CD4-positive, alpha-beta T cell (primary cell): ENCODE measurements around the gene RRP12. TPM values are rescaled to one million over a fixed set of nuclear protein-coding genes. Genes with fewer than 3 reads are reported as not detected.
A peak's percentile ranks its signal among the peaks of the same experiment; 100 is the strongest.

Source experiments
- ATAC-seq: fragments of 200-7000 bp; cut with Tn5 transposase; one replicate; pipeline ENCODE4 v1.10.0; 2022; ENCODE audit warnings: mild to moderate bottlenecking; ENCODE audit not compliant: poor library complexity
- CTCF ChIA-PET: fragments of 350-600 bp; sonication (Branson Sonifier 250); formaldehyde crosslinking; loops from one replicate; lab custom pipeline; 2021; ENCODE audit warnings: antibody characterized with exemption, inconsistent platforms; lab: Charles Lee
- POLR2A ChIA-PET: fragments of 350-600 bp; sonication (Branson Sonifier 250); formaldehyde crosslinking; loops from one replicate; lab custom pipeline; 2021; ENCODE audit warnings: antibody characterized with exemption, inconsistent platforms; lab: Charles Lee
- DNase-seq, 14 experiments: peaks; one replicate each; pipeline ENCODE4 v3.0.0-alpha.2; 2013 to 2020; ENCODE audit warnings: mixed read lengths in 2 of 14
- H3K27ac ChIP-seq, 2 donors: one replicate each; pipeline versions ENCODE4 v1.5.1 to v1.7.0; 2013; ENCODE audit warnings: low read length in 2 of 2, low read depth in 1 of 2, mild to moderate bottlenecking in 1 of 2
- H3K27me3 ChIP-seq, 2 experiments: 1 replicate in 1 of 2; 2 replicates in 1 of 2; pipeline versions ENCODE4 v1.6.1 to v1.7.0; 2013; ENCODE audit warnings: low read length in 2 of 2, control low read depth in 1 of 2, mild to moderate bottlenecking in 1 of 2, moderate library complexity in 1 of 2; ENCODE audit not compliant: insufficient read depth in 2 of 2, control insufficient read depth in 1 of 2
- H3K36me3 ChIP-seq: one replicate; pipeline ENCODE4 v1.6.1; 2013; ENCODE audit warnings: low read length, control low read depth; ENCODE audit not compliant: insufficient read depth
- H3K4me1 ChIP-seq: one replicate; pipeline ENCODE4 v1.6.1; 2013; ENCODE audit warnings: low read length, control low read depth; ENCODE audit not compliant: insufficient read depth
- H3K4me3 ChIP-seq: one replicate; pipeline ENCODE4 v1.5.1; 2013; ENCODE audit warnings: mild to moderate bottlenecking, low read length, moderate library complexity
- H3K9me3 ChIP-seq, 2 experiments: 1 replicate in 1 of 2; 2 replicates in 1 of 2; pipeline versions ENCODE4 v1.6.1 to v1.7.0; 2013; ENCODE audit warnings: low read length in 2 of 2, mild to moderate bottlenecking in 2 of 2, control low read depth in 1 of 2, moderate library complexity in 1 of 2; ENCODE audit not compliant: control insufficient read depth in 1 of 2, insufficient read depth in 1 of 2
- H3K27ac Mint-ChIP-seq: one replicate; pipeline ENCODE4 v1.8.0; 2020; ENCODE audit warnings: mixed read lengths
- H3K27me3 Mint-ChIP-seq: one replicate; pipeline ENCODE4 v1.8.0; 2021; ENCODE audit warnings: mixed read lengths
- H3K36me3 Mint-ChIP-seq: one replicate; pipeline ENCODE4 v1.8.0; 2021; ENCODE audit warnings: low read depth, mixed read lengths
- H3K4me1 Mint-ChIP-seq: one replicate; pipeline ENCODE4 v1.8.0; 2021; ENCODE audit warnings: low read depth, mixed read lengths
- H3K4me3 Mint-ChIP-seq: one replicate; pipeline ENCODE4 v1.8.0; 2020; ENCODE audit warnings: mild to moderate bottlenecking, mixed read lengths
- H3K9me3 Mint-ChIP-seq: one replicate; pipeline ENCODE4 v1.8.0; 2020; ENCODE audit warnings: mixed read lengths
- intact Hi-C, 2 experiments: fragments of 100-400 bp; cut with DNase I in 1 of 2; cut with micrococcal nuclease in 1 of 2; formaldehyde crosslinking; loops; one replicate each; pipeline versions ENCODE4 v1.15.1 to v1.9.0; 2023 to 2025; cut with DNase I, micrococcal nuclease
- total RNA-seq, 174 experiments: library from RNA in 2 of 174; stranded (reverse) in 2 of 174; gene quantifications; one replicate each; pipeline ENCODE4 v1.2.3 and lab custom pipeline; 2021 to 2026
- TF ChIP-seq, protein P1 (sequence below): fragments of 200-600 bp; IDR thresholded peaks from one replicate; pipeline ENCODE4 v1.8.0; 2022; ENCODE audit warnings: antibody characterized with exemption, mild to moderate bottlenecking

Gene RRP12
- total RNA-seq, 2 experiments from 2014 or later: 84.2 to 87.6 TPM

DNA sequence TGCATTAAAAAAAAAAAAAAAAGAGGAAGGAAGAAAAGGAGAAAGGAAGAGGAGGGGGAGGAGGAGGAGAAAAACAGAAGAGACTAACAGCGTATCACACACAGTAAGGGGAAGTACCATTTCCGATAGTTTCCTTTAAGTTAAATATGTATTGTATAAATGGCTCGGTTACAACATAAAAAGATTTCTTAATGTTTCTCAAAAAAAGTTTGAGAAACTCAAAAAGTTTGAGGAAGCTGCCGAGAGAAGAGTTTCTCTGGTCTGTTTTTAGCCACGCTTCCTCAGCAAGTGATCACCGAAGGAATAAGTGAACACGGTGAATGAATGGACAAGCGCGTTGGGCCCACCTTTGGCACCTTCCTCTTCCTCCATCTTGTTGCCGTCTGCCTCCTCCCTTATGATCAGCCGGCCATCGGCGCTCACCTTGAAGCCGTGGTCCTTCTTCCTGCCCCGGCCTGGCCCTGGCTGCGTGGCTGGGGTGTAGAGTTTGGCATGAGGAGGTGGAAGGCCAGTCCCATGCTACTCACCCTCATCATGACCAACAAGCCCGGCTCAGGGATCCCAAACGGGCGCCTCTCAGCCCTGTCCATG is 35.3 kb downstream of the RRP12 start:
- no peak overlapping the region for H3K27ac ChIP-seq
- Mint-ChIP-seq H3K27me3 (no peaks in the 10 kb centered on the region), H3K9me3 (no peaks in the 10 kb centered on the region), H3K36me3 (peaks cover 64% of the 10 kb centered on the region), H3K4me1 (no peaks in the 10 kb centered on the region), H3K4me3 (no peak overlapping the region), H3K27ac (no peak overlapping the region)
- H3K4me1 ChIP-seq: no peaks in the 10 kb centered on the region
- H3K36me3 ChIP-seq: peaks cover 51% of the 10 kb centered on the region
- TF ChIP-seq, protein P1, sequence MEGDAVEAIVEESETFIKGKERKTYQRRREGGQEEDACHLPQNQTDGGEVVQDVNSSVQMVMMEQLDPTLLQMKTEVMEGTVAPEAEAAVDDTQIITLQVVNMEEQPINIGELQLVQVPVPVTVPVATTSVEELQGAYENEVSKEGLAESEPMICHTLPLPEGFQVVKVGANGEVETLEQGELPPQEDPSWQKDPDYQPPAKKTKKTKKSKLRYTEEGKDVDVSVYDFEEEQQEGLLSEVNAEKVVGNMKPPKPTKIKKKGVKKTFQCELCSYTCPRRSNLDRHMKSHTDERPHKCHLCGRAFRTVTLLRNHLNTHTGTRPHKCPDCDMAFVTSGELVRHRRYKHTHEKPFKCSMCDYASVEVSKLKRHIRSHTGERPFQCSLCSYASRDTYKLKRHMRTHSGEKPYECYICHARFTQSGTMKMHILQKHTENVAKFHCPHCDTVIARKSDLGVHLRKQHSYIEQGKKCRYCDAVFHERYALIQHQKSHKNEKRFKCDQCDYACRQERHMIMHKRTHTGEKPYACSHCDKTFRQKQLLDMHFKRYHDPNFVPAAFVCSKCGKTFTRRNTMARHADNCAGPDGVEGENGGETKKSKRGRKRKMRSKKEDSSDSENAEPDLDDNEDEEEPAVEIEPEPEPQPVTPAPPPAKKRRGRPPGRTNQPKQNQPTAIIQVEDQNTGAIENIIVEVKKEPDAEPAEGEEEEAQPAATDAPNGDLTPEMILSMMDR: no peak
- CTCF ChIA-PET: no interaction called here
- H3K9me3 ChIP-seq: no peaks in the 10 kb centered on the region
- ATAC-seq: peak; percentile 19
- H3K4me3 ChIP-seq: no peak overlapping the region
- intact Hi-C loops: no loop called here
- DNase-seq: peak in 3 of 14 experiments; percentile 25 to 53 (median 39)
- POLR2A ChIA-PET: interaction anchor here (0.8 kb wide), 1 partner anchor 36 kb away, joined by 4 read pairs; no protein-coding TSS in a partner anchor
- no peaks in the 10 kb centered on the region for H3K27me3 ChIP-seq

DNA sequence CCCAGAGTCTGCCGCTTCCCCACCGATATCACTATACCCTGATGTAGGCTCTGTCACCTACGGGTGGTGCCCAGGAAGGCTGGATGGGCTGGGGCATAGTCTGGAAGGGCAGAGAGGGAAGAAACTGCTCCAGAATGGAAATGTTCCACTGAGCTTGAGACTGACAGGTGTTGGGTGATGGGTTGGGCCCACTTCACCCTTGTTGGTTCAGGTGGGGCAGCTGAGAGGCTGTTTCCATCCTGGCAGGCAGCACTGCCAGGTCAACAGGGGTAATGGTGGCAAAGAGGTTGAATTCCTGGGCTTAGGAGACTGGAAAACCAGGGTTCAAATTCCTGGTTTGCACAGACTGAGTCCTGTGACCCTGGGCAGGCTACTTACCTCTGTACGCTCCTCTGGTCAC is 38.1 kb downstream of the RRP12 start:
- TF ChIP-seq, protein P1: no peak
- Histone ChIP-seq H3K4me3 (no peak overlapping the region), H3K36me3 (peaks cover 38% of the 10 kb centered on the region), H3K4me1 (no peaks in the 10 kb centered on the region), H3K27me3 (no peaks in the 10 kb centered on the region), H3K9me3 (no peaks in the 10 kb centered on the region), H3K27ac (no peak overlapping the region)
- DNase-seq: no peak
- ChIA-PET POLR2A (no interaction called here), CTCF (no interaction called here)
- Mint-ChIP-seq H3K9me3 (no peaks in the 10 kb centered on the region), H3K27me3 (no peaks in the 10 kb centered on the region), H3K27ac (no peak overlapping the region), H3K36me3 (peaks cover 72% of the 10 kb centered on the region), H3K4me3 (no peak overlapping the region), H3K4me1 (no peaks in the 10 kb centered on the region)
- no peak for ATAC-seq
- intact Hi-C loops: no loop called here

DNA sequence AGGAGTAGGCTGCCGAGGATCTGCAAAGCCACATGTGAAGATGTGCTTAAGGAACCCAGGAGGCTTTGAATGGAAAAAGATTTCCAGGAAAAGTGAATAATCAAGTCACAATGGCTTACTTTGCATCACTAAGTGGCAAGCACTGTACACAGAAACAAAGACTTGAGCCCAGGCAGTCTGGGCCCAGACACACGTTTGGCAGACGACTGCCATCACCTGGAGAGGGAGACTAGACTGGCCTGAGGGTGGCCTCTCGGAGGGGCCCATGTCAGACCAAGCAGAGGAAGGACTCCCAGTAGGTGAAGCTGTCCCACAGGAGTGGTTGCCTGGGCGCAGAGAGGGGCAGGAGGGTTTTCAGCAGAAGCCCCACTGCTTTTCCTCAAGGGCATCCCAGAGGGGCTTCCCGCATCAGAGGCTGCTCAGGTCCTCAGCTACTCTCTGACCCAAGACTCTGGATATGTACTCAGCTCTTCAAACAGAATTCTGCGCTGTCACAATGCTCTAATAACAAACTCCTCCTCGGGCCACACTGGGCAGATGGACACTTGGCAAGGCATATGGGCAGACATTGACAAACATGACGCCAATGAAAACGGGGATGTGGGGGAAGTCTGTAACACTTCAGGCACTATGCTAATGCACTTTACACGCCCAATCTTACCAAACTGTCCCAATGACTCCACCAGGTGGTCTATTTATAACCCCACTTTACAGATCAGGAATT is 38.7 kb downstream of the RRP12 start:
- CTCF ChIA-PET: no interaction called here
- Histone ChIP-seq H3K36me3 (peaks cover 38% of the 10 kb centered on the region), H3K4me1 (no peaks in the 10 kb centered on the region)

More for the DNA sequence above, 38.7 kb downstream of the RRP12 start:
- Histone ChIP-seq H3K27ac (no peak overlapping the region), H3K27me3 (no peaks in the 10 kb centered on the region), H3K9me3 (no peaks in the 10 kb centered on the region), H3K4me3 (no peak overlapping the region)
- Mint-ChIP-seq H3K4me3 (no peak overlapping the region), H3K9me3 (no peaks in the 10 kb centered on the region), H3K27me3 (no peaks in the 10 kb centered on the region), H3K27ac (no peak overlapping the region), H3K36me3 (peaks cover 72% of the 10 kb centered on the region), H3K4me1 (no peaks in the 10 kb centered on the region)
- no peak for ATAC-seq
- TF ChIP-seq, protein P1: no peak
- DNase-seq: no peak
- intact Hi-C loops: no loop called here
- POLR2A ChIA-PET: no interaction called here
